Measurements from ENCODE around the gene EXD3.
"Not testable (repeated sequence)": the region's sequence is repeated elsewhere in the genome, so short reads cannot be mapped to it uniquely, and the experiment has no call there.

Gene EXD3

GRCh38 chr9:137459152-137459600 is 36.2 kb upstream of the EXD3 start, which contains the start of gene NSMF:
Gene NSMF (minus strand): TSS chr9:137459334. CDS start chr9:137459102, 232 bp downstream.
- DNase-seq (ENCODE audit: low spot score), result peak; percentile 100

GRCh38 chr9:137458194-137459151 is 35.5 kb upstream of the EXD3 start:
- peak; percentile 14 for DNase-seq (ENCODE audit: low spot score)

GRCh38 chr9:137457406-137458193 is 34.6 kb upstream of the EXD3 start:
- DNase-seq (ENCODE audit: low spot score), result no peak

GRCh38 chr9:137456864-137457405 is 34.0 kb upstream of the EXD3 start:
- no peak for DNase-seq (ENCODE audit: low spot score)

GRCh38 chr9:137456061-137456863 is 33.3 kb upstream of the EXD3 start:
- DNase-seq (ENCODE audit: low spot score), result no peak

GRCh38 chr9:137455359-137455991 is 32.5 kb upstream of the EXD3 start:
- DNase-seq (ENCODE audit: low spot score), result no peak

GRCh38 chr9:137454597-137455358 is 31.8 kb upstream of the EXD3 start:
- DNase-seq (ENCODE audit: low spot score), result no peak

- peak; percentile 25 for DNase-seq (ENCODE audit: low spot score)
Measured at GRCh38 chr9:137454145-137454596, 31.2 kb upstream of the EXD3 start.

- DNase-seq (ENCODE audit: low spot score), result peak; percentile 79
Measured at GRCh38 chr9:137453643-137454081, 30.7 kb upstream of the EXD3 start.

- no peak for DNase-seq (ENCODE audit: low spot score)
Measured at GRCh38 chr9:137452761-137453642, 30.0 kb upstream of the EXD3 start.

GRCh38 chr9:137452006-137452760 is 29.2 kb upstream of the EXD3 start:
- DNase-seq (ENCODE audit: low spot score), result no peak

GRCh38 chr9:137451264-137452005 is 28.5 kb upstream of the EXD3 start:
- DNase-seq (ENCODE audit: low spot score), result not testable (repeated sequence)

- DNase-seq (ENCODE audit: low spot score), result not testable (repeated sequence)
Measured at GRCh38 chr9:137450539-137451222, 27.7 kb upstream of the EXD3 start.

- no peak for DNase-seq (ENCODE audit: low spot score)
Measured at GRCh38 chr9:137449931-137450538, 27.1 kb upstream of the EXD3 start.

- no peak for DNase-seq (ENCODE audit: low spot score)
Measured at GRCh38 chr9:137449081-137449844, 26.3 kb upstream of the EXD3 start.

- no peak for DNase-seq (ENCODE audit: low spot score)
Measured at GRCh38 chr9:137448602-137448962, 25.6 kb upstream of the EXD3 start.

Data from AG08395 (cell line).